ENCODE results near the gene CHD2.
A peak's percentile ranks its signal among the peaks of the same experiment; 100 is the strongest.
"Not testable (repeated sequence)": the region's sequence is repeated elsewhere in the genome, so short reads cannot be mapped to it uniquely, and the experiment has no call there.

The CHD2 gene

DNA sequence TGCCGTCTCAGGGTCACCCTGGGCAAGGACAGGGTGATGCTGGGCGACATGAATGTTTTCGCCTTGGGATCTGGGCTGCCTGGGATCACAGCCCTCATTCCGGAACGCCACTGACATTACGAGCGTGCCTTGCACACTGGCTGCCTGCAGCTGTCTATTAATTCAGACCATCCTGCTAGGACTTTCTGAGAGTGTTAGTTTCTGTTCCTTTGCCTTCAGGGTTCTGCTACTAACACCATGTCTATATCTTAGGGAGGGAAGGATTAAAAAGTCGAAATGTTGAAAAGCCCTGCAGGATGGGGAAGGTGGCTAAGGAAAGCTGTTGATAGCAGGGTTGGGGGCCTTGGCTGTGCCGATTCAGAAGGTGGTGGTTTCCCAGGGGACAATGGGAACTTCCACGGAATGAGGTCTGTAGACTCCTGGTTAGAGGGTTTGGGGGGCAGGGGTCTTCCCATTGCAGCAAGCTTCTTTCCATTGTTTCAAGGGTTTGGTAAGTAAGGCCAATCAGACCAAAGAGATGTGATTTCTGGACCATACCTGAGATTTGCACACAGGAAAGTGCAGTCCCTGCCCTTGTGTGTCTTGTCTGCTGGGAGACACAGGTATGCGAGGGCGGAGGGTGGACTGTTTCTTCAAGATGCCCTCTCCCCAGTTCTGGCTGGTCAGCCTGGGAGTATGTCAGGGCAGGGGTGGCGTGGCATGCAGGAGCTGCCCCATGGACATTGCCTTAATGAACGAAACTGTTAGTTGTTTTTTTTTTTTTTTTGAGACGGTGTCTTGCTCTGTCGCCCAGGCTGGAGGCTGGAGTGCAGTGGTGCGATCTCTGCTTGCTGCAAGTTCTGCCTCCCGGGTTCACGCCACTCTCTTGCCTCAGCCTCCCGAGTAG is 137.9 kb downstream of the CHD2 start:
- DNase-seq: no peak

DNA sequence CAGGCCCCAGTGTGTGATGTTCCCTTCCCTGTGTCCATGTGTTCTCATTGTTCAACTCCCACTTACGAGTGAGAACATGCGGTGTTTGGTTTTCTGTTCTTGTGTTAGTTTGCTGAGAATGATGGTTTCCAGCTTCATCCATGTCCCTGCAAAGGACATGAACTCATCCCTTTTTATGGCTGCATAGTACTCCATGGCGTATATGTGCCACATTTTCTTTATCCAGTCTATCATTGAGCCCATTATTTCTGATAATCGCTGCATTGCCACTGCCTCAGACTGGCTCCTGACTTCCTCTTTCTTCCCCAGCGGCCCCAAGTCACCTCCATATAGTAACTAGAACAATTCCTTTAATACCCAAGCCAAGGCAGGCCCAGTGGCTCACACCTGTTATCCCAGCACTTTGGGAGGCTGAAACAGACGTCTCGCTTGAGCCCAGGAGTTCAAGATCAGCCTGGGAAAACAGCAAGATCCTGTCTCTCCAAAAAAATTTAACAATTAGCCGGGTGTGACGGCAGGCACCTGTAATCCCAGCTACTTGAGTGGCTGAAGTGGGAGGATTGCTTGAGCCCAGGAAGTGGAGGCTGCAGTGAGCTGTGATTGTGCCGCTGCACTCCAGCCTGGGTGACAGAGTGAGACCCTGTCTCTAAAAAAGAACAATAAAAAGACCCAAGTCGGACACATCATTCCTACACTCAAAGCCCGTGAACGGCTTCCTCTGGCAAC is 139.6 kb downstream of the CHD2 start:
- not testable (repeated sequence) for DNase-seq

DNA sequence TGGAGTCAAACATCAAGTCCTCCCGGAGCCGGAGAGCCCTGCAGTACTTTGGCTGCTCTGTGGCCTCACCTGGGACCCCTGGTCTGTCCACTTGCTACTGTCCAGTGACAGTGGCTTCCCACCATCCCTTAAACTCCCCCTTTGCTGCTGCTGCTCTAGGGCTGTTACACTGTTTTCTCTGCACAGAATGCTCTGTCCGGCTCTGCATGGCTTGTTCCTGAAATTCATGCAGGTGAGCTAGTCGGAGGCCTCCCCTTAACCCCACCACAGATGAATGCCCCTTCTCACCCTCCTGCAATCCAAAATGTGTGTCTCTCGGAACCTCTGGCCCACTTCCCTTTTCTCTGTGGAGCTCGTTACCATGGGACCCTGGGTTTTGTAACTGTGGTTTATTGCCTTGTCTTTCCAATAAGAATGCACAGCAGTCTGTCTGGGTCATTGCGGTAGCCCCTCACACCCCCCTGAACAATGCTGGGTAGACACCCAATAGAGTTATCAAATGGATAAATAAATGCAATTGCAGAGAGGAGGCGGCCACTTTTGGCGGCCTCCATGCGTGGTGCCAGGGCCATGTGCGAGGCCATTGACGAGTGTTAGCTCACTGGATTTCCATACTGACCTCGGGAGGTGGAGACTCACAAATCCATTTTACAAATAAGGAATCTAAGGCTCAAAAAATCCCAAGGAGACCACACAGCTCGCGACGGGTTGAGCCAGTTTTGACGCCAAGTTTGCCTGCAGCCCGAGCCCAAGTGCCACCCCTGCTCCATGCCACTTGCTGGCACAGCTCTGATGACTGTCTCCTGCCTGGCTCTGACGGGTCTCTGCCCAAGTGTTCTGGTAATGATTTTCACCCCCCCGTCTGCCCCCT is 140.4 kb downstream of the CHD2 start:
- DNase-seq: no peak

DNA sequence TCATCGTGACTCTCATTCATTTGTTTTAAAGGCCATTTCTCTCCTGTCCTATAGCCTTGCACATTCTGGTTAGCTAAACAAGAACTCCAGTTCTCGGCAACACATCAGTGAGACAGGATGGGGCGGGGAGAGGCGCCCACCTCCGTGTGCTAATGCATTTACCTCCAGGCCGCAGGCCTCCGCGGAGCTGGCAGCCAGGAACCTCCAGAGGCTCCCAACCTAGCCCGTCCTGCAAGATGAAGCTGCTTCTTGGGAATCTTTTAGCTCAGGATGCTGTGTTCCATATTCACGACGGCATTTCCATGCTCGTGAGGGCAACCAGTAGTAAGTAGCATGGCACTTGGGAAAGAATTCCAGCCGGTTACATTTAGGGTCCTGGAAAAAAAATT is 141.0 kb downstream of the CHD2 start:
- DNase-seq: no peak

DNA sequence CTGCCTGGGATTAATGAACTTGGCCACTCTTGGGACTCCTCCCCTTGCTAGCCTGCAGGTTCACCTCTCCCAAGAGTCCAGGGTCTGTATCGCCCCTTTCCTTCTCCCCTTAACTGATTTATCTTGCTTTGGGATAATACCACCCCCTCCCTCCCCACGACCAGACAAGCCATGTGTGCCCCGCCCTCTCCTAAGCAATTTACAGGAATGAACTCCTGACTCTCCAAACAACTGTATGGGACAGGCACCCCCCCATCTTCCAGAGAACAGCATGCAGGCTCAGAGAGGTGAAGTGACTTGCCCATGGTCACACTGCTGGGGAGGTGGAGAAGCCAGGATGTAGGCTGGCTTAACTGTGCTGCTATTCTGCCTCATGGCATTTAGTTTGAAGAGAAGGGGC is 142.1 kb downstream of the CHD2 start:
- DNase-seq: no peak

DNA sequence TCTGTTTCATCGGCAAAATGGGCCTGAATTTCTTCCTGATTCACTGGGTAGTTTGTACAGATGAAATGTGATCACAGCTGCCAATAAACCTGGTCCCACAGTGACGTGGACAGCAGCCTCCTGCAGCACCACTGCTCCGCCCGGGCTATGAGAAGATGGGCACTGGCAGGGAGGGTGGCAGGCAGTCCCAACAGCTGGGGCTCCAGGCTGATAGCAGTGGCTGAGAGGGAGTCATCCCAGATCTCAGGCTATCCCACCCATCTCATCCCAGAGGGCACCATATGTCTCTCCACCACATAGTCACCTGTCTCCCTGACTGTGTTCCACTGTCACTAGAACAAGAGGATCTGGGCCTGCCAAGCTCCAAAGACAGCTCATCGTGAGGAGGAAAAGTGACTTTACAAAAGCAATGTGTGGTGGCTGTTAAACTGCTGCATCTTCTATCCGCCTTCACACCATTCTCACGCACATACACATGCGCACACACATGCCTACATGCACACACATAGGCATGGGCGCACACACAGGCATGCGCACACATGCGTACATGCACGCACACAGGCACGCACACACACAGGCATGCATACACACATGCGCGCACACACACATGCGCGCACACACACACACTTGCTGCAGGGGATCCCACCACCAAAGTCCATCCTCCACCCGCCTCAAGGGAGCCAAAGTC is 142.7 kb downstream of the CHD2 start:
- DNase-seq: no peak

DNA sequence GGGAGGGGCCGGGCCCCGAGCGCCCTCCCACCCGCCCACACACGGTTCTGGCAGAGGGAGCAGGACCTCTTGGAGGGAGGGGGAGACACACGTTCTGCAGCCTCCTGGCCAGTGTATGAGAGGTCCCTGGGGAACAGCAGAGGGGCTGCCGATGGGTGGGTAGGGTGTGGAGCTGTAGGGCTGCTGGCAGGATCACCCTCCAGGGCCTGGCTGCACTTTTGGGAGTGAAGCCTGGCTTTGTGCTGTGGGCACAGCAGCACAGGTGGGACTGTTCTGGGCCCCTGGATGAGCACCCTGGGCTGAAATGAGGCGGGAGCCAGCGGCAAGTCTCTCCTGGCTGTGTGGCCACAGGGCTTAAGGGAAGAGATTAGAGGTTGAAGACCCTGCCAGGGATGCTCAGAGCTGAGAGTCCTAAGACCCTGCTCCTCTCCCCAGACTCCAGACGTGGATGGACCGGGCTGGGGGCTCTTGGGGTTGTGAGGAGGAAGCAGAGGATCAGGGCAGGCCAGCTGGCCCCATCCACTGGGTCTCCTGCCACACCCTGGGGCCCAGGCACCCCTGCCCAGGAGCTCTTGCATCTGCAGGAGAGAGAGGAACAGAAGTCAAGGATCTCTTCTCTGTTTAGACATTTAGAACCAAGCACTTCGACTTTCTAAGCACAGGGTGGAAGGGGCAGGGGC is 143.6 kb downstream of the CHD2 start:
- DNase-seq: no peak

DNA sequence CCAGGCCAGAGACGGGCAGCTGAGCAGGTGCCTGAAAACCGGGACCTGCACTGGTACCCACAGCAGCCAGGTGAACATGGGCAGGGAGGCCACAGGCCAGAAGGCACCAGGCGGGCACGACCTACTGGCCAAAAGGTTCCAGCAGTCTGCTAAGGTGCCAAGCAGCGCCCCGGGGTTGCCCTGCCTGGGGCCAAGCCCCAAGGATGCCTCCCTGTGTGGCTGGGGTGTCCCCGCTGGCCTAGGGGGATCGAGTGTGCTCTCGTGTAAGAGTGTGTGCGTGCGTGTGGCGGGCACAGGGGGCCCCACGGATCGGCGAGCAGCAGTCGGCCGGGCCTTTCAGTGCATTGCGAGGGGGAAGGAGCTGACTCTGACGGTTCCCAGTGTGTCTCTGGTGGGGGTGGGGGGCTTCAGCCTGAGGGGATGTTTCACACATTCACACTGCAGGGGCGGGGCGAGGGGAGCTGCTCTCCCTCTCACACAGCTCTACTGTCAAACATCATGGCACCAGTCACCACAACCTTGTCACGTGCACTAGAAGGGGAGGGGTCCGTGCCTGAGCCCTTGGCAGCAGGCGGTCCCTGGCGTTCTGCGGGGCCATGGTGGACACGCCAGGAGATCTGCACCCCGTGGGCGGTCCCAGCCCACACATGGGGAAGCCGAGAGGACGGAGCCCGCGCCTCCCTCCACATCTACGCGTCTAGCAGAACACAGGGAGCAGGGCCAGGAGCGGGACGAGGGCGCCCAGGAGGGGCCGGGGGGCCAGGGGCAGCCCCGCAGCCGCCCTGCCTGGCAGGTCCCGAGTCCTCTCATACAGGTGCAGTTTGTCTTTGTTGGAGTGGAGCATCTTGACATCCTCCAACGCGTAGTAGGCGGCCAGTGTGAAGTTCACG is 144.4 kb downstream of the CHD2 start:
- no peak for DNase-seq

DNA sequence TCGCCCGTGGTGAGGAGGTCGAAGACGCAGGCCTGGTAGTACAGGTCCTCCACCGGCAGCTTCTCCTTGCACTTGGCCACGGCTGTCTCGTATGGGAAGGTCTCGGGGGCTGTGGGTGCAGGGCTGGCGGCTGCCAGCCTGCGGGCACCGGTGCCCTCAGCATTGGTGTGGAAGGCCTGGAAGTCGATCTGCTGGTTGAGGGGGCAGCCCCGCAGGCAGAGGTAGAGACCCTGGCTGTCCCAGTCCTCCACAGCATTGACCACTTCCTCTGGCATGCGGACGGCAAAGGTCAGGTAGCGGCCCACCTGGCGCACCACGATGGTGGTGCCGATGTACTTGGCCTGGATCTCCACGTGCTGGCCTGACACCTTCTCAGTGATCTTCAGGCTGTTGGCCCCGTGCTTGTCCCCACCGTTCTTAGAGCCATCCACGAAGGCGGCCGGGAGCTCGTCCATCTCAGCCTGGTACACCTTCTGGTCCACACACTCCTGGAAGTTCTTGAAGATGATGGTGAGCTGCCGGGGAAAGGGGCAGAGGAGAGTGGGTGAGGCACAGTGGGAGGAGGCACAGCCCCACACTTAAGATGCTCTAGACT is 145.2 kb downstream of the CHD2 start:
- no peak for DNase-seq

DNA sequence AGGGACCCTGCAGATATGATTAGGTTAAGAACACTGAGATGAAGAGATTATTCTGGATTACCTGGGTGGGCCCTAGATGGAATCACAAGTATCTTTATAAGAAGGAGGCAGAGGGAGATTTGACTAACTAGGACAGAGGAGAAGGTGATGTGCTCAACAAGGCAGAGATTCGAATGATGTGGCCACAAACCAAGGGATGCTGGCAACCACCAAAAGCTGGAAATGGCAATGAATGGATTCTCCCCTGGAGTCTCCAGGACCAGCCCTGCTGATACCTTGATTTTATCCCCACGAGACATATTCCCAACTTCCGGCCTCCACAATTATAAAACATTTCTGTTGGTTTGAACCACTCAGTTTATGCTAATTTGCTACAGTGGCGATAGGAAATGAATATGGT is 146.0 kb downstream of the CHD2 start:
- no peak for DNase-seq

DNA sequence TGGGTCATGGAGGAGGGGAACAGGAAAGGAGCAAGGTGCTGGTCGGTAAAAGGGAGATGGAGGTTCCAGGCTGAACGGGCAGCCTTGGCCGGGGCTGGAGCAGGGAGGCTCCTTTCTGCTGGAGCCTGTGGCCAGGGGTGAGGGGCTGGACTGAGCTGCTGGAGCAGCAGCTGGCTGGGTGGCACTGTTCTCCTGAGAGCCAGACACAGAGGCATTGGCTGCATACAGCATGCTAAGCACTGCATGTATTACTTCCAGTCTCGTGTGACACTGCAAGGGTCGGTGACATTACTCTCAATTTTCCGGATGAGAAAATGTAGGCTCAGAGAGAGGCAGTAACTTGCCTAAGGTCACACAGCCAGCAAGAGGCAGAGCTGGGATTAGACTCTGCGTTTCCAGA is 146.6 kb downstream of the CHD2 start:
- DNase-seq: no peak

DNA sequence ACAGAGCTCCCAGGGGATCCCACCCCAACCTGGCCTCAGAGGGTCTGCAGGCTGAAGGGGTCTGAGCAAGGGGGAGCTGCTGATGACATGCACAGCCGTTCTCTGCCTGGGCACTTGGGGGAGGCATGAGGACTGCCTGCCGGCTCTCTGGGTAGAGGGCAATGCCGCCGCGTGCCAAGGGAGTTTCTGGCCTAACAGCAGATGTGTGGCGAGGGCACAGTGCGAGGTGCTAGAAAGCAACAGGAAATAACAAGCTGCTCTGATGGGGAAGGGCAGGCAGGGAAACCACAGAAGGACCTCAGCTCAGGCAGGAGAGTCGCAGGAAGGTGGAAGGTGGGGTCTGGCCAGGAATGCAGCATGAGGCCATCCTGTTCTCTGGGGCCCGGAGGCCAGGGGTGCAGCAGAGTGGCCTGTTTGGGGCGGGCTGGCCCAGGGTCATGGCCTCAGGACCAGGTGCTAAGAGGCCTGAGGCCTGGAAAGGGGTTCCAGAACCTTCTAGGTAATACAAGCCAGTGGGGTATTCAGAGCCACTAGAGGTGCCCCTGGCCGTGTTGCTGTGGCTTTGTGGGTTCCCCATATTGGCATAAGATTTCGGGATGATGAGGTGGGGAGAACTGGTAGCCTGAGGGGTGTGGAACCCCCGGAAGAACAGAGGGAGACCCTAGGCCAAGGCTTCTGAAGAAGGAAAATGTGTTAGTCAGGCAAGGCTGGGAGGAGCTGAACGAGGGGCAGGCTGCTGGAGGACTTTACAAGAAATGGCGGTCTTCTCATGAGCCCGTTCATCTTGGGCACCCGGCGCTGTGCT is 147.7 kb downstream of the CHD2 start:
- no peak for DNase-seq

DNA sequence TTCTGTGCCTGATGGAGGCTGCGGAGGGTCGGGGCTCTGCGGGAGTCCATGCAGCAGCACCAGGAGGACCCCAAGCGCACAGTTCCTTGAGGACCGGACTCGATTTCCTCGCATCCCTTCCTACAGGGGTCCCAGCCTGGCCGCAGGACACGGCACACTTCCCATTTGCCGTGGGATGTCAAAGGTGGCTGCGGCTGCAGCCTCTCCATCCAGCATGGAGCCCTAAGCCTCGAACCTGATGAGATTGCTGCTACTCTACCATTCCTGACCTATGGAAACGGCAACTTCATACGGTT is 148.2 kb downstream of the CHD2 start:
- DNase-seq: no peak

DNA sequence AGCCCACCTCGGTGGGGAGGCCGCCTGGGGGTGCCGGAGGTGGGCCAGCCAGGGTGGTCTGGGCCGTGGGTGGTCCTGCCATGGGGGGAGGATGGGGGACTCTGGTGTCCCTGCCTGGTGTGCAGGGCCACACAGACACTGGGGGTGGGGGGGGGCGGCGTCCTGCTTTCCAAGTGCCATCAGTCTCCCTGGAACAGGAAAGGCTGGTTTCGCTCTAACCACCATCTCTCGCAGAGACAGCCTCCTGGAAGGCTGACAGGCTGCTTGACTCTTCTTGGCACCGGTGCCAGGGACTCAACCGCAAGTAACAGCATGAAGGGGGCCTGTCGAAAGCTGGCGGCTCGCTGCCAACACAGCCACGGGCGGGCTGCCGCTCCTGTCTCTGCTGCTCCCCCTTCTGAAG is 148.6 kb downstream of the CHD2 start:
- DNase-seq: peak; percentile 69

DNA sequence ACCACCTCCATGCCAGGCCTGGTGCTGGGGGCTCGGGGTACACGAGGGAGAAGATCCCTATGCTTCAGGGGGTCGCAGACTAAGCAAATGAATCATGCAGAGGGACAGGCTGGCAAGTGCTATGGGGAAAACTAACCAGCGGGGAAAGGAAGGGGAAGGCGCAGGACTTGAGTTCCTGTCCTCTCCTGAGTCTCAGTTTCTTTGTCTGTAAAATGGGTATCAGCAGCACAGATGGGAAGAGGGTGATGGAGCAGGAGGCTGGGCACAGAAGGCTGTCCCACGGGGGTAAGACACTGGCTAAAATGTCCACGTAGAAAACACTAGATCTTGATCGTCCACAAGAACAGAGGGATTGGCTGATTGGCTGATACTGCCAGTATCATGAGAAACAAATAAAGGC is 149.1 kb downstream of the CHD2 start:
- no peak for DNase-seq

DNA sequence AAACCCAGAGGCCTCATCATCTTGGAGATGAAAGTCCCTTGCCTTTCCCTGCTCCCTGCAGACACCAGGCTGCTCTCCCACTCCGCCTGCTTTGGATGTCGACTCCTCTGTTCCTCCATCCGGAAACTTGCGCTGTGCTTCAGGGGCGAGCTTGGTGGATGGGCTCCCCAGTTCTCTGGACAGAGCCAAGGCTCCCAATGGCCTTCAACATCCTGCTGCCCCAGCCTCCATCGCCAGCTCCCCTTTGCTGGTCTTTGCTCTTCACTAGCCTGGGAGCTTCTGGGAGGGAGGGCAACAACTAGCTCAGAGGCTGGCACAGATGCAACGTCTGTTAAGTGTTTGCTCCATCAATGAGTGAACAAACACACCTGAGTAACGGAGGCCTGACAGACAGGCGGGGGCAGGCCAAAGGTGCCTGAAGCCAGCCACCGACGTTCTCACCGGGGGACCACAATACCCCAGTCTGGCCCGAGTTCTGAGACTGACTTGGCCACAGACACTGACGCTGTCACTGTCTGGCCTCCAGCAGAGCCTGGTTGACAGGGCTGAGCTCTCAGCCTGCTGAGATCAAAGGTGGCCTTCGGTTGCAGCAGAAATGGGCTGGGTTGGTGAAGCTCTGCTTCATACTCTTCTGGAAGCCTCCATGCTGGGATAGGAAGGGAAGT is 149.9 kb downstream of the CHD2 start:
- DNase-seq: no peak

DNA sequence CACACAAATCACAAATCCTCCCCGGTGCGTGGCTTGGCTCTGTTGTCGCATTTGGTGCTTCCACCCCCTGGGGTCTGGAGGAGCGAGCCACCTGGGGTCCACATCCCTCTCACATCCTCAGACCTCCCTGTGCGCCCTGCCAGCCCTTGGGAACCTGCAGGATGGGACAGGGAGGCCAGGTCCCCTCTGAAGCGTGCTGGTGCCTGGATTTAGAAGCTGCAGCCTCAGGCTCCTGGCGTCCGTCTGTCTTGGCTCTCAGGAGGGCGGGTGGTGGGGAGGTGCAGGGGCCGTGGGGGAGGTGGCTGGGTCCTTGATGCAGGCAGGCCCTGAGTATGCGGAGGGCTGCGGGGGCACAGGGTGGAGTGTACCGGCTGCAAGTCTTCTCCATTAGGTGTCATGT is 150.5 kb downstream of the CHD2 start:
- DNase-seq: no peak

DNA sequence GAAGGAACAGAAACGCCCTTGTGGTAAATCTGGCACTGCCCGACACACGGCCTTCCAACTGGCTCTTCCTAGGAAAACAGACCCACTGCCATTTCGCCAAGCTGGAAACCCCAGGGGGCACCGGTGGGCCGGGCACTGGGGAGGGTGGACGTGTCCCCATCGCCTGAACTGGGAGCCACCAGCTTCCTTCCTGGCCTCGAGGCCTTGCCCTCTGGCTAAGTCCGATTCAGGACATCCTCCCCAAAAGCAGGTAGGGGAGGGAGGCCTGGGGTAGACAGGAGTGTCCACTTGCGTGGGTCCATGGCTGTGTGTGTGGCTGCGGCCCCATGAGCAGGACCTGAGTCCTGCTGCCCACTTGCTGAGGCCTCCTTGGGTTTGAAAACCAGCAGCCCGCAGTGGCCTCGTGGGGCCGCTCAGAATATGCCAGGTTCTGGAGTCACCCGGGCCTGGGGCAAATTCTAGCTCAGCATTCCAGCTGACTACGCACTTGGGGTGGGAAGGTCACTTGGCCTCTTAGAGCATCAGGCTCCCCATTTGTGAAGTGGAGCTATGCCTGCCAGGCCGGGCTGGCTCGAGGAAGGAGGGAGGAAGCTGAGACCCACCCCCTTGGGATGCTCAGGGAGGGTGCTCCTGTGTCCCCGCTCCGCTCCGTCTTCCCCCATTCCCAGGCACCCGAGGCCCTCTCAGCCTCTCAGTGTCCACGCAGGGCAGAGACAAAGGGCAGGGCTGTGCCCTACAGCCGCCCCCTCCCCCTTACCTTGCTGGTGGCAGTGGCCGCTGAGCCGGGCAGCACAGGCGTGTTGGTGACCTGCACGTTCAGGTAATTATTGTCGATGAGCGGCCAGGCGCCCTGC is 151.3 kb downstream of the CHD2 start:
- no peak for DNase-seq

All from hematopoietic multipotent progenitor cell treated with erythropoietin and hydrocortisone succinate and interleukin-3 and kit ligand, for 6 days (in vitro differentiated cells).